ENCODE results near the gene PREB. TPM values are rescaled to one million over a fixed set of nuclear protein-coding genes. Genes with fewer than 3 reads are reported as not detected.

PREB gene
- total and polyA plus RNA-seq, 2 of the 13 experiments (the other 11 are each of a cell fraction or from before 2014, with no cell fraction given): 112 to 192 TPM

- TF ChIP-seq ZNF646 (CRISPR knock-in tag; IDR thresholded peaks at IDR 0.05) (peak; percentile 64; the same call in 1 of the 2 replicates), TRIM24 (CRISPR knock-in tag; IDR thresholded peaks at IDR 0.05) (no peak), ZNF562 (CRISPR knock-in tag; IDR thresholded peaks at IDR 0.05; ENCODE audit: borderline replicate concordance) (no peak), ZNF574 (CRISPR knock-in tag; IDR thresholded peaks at IDR 0.05) (peak; percentile 67; the same call in 1 of the 2 replicates), ZNF569 (CRISPR knock-in tag; IDR thresholded peaks at IDR 0.05; ENCODE audit: borderline replicate concordance) (peak; percentile 94; the same call in 1 of the 2 replicates), ZNF609 (CRISPR knock-in tag; IDR thresholded peaks at IDR 0.05; ENCODE audit: borderline replicate concordance) (peak; percentile 90; the same call in 1 of the 2 replicates), NKX3-1 (CRISPR knock-in tag; IDR thresholded peaks at IDR 0.05) (peak; percentile 89; the same call in 1 of the 2 replicates), RFXANK (CRISPR knock-in tag; IDR thresholded peaks at IDR 0.05) (no peak), ZSCAN9 (CRISPR knock-in tag; IDR thresholded peaks at IDR 0.05; ENCODE audit: borderline replicate concordance) (peak; percentile 88), NR2F6 (IDR thresholded peaks at IDR 0.05) (peak; percentile 94), NR2F6 (CRISPR knock-in tag; IDR thresholded peaks at IDR 0.05) (peak; percentile 86), PCBP1 (IDR thresholded peaks at IDR 0.05; ENCODE audit: borderline replicate concordance, low read depth, low read length) (no peak), EEA1 (CRISPR knock-in tag; IDR thresholded peaks at IDR 0.05; ENCODE audit: borderline replicate concordance) (no peak), XRCC5 (optimal IDR thresholded peaks at IDR 0.05; ENCODE audit: low read length) (no peak), MED8 (CRISPR knock-in tag; IDR thresholded peaks at IDR 0.05; ENCODE audit: insufficient replicate concordance) (peak; percentile 91)
These were observed 43.3 kb upstream of the PREB start (continued) for GRCh38 chr2:27177441-27178351.

Data from HepG2 (cell line).